ENCODE data around the gene GPR161. TPM values are rescaled to one million over a fixed set of nuclear protein-coding genes. Genes with fewer than 3 reads are reported as not detected.

GPR161 gene
- total RNA-seq, 4 donors from 2014 or later, result 2.7 to 9.0 (median 6.6) TPM

DNA sequence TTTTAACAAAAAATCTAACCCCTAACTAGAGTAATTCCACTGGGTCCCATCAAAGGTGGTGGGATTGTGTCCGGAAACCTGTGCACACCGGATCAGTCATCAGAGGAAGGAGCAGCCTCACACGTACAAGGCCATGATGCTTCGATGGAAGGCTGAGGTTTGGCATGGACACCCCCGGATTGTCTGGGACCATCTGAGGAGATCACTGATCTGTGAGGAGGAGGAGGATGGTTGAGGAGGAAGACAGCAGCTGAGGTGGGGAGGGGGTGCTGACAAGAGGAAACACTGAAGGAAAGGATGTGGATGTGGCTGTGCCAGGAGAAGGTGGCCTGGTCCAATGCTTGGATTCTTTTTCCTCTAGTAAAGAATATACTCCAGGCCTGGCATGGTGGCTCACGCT is 41.3 kb downstream of the GPR161 start:
- WGBS, 2 donors, result 90 to 93% methylated on average over 6 of the region's 6 CpGs

DNA sequence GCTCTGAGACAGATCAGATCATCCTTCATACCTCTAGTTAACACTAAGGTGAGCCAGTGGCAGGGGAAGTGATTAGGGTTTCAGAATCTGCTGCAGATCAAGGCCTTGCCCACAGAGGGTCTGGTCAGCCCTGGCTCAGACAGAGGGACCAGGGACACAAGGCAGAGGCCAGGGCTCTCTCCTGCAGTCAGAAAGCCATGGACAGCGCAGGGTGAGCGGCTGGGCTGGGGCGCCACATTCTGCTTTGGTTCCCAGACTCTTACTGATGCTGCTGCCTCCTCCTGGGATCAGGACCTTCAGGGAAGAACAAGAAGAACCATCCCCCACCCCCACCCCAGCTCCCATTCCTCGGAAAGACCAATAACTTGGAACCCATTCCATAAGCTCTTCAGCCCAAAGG is 43.1 kb downstream of the GPR161 start:
- Histone ChIP-seq H3K9me3 (no peaks in the 10 kb centered on the region), H3K36me3 (peaks cover 0 to 71% (median 0%) of the 10 kb centered on the region in 3 donors), H3K4me3 (no peak overlapping the region), H3K27me3 (no peaks in the 10 kb centered on the region), H3K4me1 (no peaks in the 10 kb centered on the region), H3K27ac (no peak overlapping the region)
- TF ChIP-seq POLR2A (IDR thresholded peaks at IDR 0.05) (no peak), EP300 (IDR thresholded peaks at IDR 0.05) (no peak)
- TF ChIP-seq, protein P1, sequence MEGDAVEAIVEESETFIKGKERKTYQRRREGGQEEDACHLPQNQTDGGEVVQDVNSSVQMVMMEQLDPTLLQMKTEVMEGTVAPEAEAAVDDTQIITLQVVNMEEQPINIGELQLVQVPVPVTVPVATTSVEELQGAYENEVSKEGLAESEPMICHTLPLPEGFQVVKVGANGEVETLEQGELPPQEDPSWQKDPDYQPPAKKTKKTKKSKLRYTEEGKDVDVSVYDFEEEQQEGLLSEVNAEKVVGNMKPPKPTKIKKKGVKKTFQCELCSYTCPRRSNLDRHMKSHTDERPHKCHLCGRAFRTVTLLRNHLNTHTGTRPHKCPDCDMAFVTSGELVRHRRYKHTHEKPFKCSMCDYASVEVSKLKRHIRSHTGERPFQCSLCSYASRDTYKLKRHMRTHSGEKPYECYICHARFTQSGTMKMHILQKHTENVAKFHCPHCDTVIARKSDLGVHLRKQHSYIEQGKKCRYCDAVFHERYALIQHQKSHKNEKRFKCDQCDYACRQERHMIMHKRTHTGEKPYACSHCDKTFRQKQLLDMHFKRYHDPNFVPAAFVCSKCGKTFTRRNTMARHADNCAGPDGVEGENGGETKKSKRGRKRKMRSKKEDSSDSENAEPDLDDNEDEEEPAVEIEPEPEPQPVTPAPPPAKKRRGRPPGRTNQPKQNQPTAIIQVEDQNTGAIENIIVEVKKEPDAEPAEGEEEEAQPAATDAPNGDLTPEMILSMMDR (IDR thresholded peaks at IDR 0.05), result no peak
- DNase-seq (ENCODE audit: low spot score in 2 of 2), result no peak
- 95% methylated on average over 4 of the region's 4 CpGs for WGBS, 2 donors

More for the DNA sequence above, 41.3 kb downstream of the GPR161 start:
- Histone ChIP-seq H3K27ac (no peak overlapping the region), H3K27me3 (no peaks in the 10 kb centered on the region), H3K4me1 (no peaks in the 10 kb centered on the region), H3K9me3 (no peaks in the 10 kb centered on the region), H3K36me3 (peaks cover 0 to 66% (median 0%) of the 10 kb centered on the region in 3 donors), H3K4me3 (no peak overlapping the region)
- DNase-seq (ENCODE audit: low spot score in 2 of 2), result no peak
- TF ChIP-seq, protein P1 (IDR thresholded peaks at IDR 0.05), result no peak
- TF ChIP-seq POLR2A (IDR thresholded peaks at IDR 0.05) (no peak), EP300 (IDR thresholded peaks at IDR 0.05) (no peak)

DNA sequence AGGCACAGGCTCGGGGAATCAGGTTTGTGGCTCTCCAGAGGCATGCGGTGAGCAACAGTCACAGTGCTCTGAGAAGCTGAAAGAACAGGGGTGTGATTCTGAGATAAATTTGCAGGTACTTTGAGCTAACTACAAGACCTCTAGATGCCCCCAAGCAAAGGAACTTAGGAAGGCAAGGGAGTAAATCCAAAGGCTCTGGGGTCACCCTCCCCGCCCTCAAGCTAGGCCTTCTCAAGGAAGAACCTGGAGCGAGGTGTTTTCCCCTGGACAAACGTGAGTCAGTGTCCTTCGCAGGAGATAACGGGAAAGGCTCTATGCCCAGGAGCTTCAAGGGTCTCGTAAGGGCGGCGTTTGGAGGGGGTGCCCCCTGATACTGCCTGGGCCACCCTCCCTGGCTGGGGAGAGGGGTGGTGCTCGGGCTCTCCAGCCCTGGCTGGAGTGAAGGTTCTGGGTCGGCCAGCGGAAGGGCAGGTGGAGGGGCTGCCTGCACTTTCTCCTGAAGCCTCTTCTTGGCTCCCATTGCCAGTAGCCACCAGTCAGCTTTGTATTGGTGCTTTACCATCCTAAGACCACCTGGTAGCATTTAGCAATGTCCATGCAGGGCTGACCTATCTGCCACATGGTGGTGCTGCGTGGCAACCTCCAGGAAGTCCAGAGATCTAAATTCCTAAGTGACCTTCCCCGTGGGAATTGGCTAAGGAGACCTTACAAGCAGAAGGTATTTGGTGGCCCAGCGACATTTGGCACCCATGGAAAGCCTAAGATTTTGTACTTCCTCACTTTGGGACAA is 44.0 kb downstream of the GPR161 start:
- 82 to 91% methylated on average over 16 of the region's 16 CpGs for WGBS, 2 donors
- no peak for DNase-seq (ENCODE audit: low spot score in 2 of 2)
- H3K27ac ChIP-seq, result no peak overlapping the region
- no peaks in the 10 kb centered on the region for H3K9me3 ChIP-seq
- H3K27me3 ChIP-seq, result no peaks in the 10 kb centered on the region
- H3K4me3 ChIP-seq, result no peak overlapping the region
- no peaks in the 10 kb centered on the region for H3K4me1 ChIP-seq
- no peak for TF ChIP-seq POLR2A (IDR thresholded peaks at IDR 0.05)
- TF ChIP-seq EP300 (IDR thresholded peaks at IDR 0.05), result no peak
- TF ChIP-seq, protein P1 (IDR thresholded peaks at IDR 0.05), result no peak
- H3K36me3 ChIP-seq, result peaks cover 0 to 69% (median 0%) of the 10 kb centered on the region in 3 donors

DNA sequence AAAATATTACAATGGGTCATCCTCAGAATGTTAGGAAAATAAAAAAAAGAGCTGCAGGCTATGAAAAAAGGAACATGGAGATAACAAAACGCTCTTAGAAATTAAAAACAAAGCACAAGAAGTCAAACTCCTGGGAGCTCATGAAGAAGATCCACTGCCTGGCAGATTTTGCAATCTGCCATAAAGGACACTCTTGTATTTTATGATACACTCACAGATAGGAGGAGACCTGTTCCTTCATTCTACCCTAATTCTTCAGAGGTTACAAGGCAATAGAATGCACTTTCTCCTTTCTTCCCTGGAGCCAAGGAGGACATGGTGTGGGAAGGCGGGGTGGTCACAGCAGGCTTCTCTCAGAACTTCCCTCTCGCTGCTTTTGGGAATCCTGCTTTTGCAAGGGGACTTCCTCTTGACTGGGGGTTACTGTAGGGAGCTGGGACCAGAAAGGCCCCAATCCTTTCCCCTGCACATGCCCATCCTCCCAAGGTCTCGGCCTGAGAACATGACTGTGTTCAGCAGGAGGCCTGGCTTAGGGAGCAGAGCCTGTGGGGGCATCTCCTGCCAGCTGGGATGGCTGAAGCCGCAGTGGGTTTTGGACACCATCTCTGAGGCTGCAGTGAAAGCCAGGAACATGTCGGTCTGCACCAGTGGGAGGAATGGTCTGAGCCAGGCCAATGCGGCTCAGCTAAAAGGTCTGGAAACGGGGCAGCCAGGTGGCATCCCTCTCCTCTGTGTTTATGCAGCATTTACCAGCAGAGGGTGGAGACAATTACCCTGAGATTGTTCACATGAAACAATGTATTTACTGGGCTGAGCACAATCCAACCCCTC is 44.8 kb downstream of the GPR161 start:
- peaks cover 0 to 68% (median 0%) of the 10 kb centered on the region in 3 donors for H3K36me3 ChIP-seq

More for the DNA sequence above, 44.8 kb downstream of the GPR161 start:
- no peaks in the 10 kb centered on the region for H3K4me1 ChIP-seq
- H3K4me3 ChIP-seq, result no peak overlapping the region
- TF ChIP-seq POLR2A (IDR thresholded peaks at IDR 0.05), result no peak
- TF ChIP-seq EP300 (IDR thresholded peaks at IDR 0.05), result no peak
- TF ChIP-seq, protein P1 (IDR thresholded peaks at IDR 0.05), result no peak
- WGBS, 2 donors, result 70 to 79% methylated on average over 8 of the region's 8 CpGs
- no peaks in the 10 kb centered on the region for H3K27me3 ChIP-seq
- DNase-seq (ENCODE audit: low spot score in 2 of 2), result no peak
- no peak overlapping the region for H3K27ac ChIP-seq
- no peaks in the 10 kb centered on the region for H3K9me3 ChIP-seq

Data from tibial nerve (tissue), 4 donors.